NB4 (cell line): ENCODE measurements around the gene RBFOX1.

Source experiments
- MYC ChIP-seq: IDR thresholded peaks from 2 replicates; pipeline ENCODE4 v1.6.1; 2011; ENCODE audit warnings: low read depth, low read length
- POLR2A ChIP-seq: IDR thresholded peaks from 2 replicates; pipeline ENCODE4 v1.6.1; 2011; ENCODE audit warnings: mild to moderate bottlenecking; ENCODE audit not compliant: insufficient read length; ENCODE audit errors: extremely low read depth
- TF ChIP-seq, protein P1 (sequence below): IDR thresholded peaks from one replicate; pipeline ENCODE4 v1.5.1; 2012; ENCODE audit warnings: low read depth, low read length
- TF ChIP-seq, protein P2 (sequence below): IDR thresholded peaks from 2 replicates; pipeline ENCODE4 v1.6.1; 2011; ENCODE audit warnings: low read depth, low read length

DNA sequence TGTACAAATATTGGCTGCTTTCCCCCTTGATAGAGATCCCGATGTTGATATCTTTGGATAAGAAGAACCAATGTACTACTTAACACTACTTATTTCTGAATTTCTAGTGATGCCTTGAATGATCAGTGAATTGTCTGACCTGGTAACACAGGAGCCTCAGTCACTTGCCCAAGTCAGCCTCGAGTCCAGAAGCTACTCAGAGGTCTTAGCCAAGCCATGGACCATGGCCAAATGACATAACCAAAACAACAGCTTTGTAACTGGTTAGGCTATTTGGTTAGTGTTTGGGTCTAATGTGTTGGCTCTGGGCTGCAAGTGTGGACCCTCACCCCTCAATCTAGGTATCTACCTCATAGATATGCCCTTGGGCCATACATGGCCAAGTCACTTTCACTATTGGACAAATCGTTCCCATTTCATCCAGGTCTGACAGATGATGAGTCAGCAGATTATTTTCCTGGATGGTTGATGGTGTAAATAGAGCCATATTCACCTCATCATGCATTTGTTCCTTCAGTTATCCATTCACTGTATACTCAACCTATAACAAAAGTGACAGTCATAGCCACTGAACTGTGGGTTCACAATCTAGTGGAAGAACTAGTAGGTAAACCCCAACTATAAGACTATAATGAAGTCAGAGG is 3.5 kb downstream of the RBFOX1 start:
- TF ChIP-seq, protein P1, sequence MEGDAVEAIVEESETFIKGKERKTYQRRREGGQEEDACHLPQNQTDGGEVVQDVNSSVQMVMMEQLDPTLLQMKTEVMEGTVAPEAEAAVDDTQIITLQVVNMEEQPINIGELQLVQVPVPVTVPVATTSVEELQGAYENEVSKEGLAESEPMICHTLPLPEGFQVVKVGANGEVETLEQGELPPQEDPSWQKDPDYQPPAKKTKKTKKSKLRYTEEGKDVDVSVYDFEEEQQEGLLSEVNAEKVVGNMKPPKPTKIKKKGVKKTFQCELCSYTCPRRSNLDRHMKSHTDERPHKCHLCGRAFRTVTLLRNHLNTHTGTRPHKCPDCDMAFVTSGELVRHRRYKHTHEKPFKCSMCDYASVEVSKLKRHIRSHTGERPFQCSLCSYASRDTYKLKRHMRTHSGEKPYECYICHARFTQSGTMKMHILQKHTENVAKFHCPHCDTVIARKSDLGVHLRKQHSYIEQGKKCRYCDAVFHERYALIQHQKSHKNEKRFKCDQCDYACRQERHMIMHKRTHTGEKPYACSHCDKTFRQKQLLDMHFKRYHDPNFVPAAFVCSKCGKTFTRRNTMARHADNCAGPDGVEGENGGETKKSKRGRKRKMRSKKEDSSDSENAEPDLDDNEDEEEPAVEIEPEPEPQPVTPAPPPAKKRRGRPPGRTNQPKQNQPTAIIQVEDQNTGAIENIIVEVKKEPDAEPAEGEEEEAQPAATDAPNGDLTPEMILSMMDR, result no peak
- TF ChIP-seq MYC, result no peak
- TF ChIP-seq POLR2A, result no peak
- TF ChIP-seq, protein P2, sequence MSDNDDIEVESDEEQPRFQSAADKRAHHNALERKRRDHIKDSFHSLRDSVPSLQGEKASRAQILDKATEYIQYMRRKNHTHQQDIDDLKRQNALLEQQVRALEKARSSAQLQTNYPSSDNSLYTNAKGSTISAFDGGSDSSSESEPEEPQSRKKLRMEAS, result no peak
